Lower leg skin (tissue), 3 donors: ENCODE data around the gene RNF7.
"Not testable (repeated sequence)": the region's sequence is repeated elsewhere in the genome, so short reads cannot be mapped to it uniquely, and the experiment has no call there.

Experiments
- CTCF ChIP-seq, 3 donors: fragments of 450-650 bp; IDR thresholded peaks; one replicate each; pipeline ENCODE4 v1.5.1; 2016; ENCODE audit warnings: antibody characterized with exemption in 3 of 3, mild to moderate bottlenecking in 3 of 3, moderate library complexity in 2 of 3
- POLR2A ChIP-seq, 2 donors: fragments of 450-650 bp; IDR thresholded peaks; one replicate each; pipeline ENCODE4 v1.6.1; 2016 to 2017; ENCODE audit warnings: antibody characterized with exemption in 2 of 2, mild to moderate bottlenecking in 1 of 2, moderate library complexity in 1 of 2

DNA sequence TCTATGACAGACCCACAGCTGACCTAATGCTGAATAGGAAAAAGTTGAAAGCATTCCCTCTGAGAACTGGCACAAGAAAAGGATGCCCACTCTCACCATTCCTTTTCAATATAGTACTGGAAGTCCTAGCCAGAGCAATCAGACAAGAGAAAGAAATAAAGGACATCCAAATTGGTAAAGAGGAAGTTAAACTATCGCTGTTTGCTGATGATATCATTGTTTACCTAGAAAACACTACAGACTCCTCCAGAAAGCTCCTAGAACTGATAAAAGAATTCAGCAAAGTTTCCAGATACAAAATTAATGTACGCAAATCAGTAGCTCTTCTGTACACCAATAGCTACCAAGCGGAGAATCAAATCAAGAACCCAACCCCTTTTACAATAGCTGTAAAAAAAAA lies 34.7 kb upstream of the RNF7 start:
- TF ChIP-seq CTCF, POLR2A (IDR thresholded peaks at IDR 0.05): not testable (repeated sequence)
